HG03432 (cell line): ENCODE measurements around the gene PEX5.
"Not testable (repeated sequence)": the region's sequence is repeated elsewhere in the genome, so short reads cannot be mapped to it uniquely, and the experiment has no call there.

Experiments used
- ATAC-seq: cut with Tn5 transposase; IDR thresholded peaks from one replicate; pipeline ENCODE4 v1.9.1; 2021; ENCODE audit warnings: mild to moderate bottlenecking, moderate library complexity; ENCODE audit not compliant: unreplicated experiment

Gene PEX5

GRCh38 chr12:7210642-7211151, 21.2 kb downstream of the PEX5 start:
- no peak for ATAC-seq

DNA sequence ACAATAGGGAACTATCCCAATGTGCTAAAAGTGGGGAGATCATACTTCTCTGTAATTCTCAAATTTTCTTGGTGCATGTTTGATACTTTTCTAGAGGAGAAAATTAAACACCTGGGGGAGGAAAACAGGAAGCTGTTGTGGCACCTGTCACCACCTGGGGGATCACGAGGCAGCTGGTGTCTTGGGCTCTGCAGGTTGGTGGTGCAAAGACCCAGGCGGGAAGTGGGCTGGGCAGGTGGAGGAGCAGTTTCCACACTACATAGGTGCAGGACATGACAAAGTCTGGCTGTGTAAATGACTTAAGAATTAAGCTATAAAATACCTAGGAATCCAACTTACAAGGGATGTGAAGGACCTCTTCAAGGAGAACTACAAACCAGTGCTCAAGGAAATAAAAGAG, 23.2 kb downstream of the PEX5 start:
- ATAC-seq, result no peak

GRCh38 chr12:7213745-7214144, 24.3 kb downstream of the PEX5 start:
- not testable (repeated sequence) for ATAC-seq

GRCh38 chr12:7217475-7218069, 28.1 kb downstream of the PEX5 start:
- ATAC-seq, result no peak

- ATAC-seq, result no peak
Measured at GRCh38 chr12:7219599-7220243, 30.2 kb downstream of the PEX5 start.

- no peak for ATAC-seq
Measured at GRCh38 chr12:7221486-7221885, 32.0 kb downstream of the PEX5 start.

- ATAC-seq, result no peak
Measured at GRCh38 chr12:7229741-7230140, 40.3 kb downstream of the PEX5 start.

- no peak for ATAC-seq
Measured at GRCh38 chr12:7241404-7242005, 52.0 kb downstream of the PEX5 start.

GRCh38 chr12:7242176-7243101, 53.0 kb downstream of the PEX5 start:
- no peak for ATAC-seq

DNA sequence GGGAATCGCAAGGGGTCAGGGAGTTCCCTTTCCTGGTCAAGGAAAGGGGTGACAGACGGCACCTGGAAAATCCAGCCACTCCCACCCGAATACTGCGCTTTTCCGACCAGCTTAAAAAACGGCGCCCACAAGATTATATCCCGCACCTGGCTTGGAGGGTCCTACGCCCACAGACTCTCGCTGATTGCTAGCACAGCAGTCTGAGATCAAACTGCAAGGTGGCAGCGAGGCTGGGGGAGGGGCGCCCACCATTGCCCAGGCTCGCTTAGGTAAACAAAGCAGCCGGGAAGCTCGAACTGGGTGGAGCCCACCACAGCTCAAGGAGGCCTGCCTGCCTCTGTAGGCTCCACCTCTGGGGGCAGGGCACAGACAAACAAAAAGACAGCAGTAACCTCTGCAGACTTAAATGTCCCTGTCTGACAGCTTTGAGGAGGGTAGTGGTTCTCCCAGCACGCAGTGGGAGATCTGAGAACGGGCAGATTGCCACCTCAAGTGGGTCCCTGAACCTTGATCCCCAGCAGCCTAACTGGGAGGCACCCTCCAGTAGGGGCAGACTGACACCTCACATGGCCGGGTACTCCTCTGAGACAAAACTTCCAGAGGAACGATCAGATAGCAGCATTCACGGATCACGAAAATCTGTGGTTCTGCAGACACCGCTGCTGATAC, 62.0 kb downstream of the PEX5 start:
- not testable (repeated sequence) for ATAC-seq

- ATAC-seq, result no peak
Measured at GRCh38 chr12:7259060-7259459, 69.6 kb downstream of the PEX5 start.
